ENCODE results near the gene PPP1R9A.

Gene PPP1R9A

GRCh38 chr7:95045236-95045923, 138.0 kb downstream of the PPP1R9A start:
- no peak for DNase-seq

DNA sequence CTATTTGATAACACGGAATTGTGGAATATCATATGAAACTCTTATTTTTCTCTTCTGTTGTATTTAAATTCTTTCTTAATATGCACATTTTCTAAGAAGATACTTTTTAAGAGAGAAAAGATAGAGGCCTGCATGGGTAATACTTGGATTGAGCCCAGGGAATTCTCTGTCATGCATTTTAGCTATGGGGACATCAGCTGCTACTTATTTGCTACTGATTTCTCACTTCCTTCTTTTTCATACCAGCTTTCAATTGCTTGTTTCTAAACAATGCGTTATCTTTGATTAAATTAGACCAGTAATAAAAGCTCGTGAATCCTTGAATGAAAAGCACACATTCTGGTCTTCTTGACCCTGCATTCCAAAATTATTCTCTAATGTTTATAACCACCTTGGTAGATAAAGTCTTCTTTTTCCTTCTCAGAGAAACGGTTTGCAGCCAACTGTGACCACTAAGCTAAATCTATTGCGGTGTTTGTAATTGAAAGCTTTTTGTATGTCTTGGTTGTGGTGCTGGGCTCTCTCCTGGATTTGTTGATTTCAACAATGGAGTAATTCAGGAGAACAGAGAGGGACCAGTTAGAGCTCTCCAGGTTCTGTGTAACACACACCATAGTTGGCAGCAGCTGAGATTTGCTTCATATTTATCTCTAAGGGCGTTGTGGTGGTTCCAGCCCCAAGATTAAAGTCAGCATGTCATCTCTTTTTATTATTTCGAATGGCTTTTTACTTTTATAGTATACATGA, 139.3 kb downstream of the PPP1R9A start:
- no peak for DNase-seq

GRCh38 chr7:95047291-95047690, 139.9 kb downstream of the PPP1R9A start:
- DNase-seq, result no peak

GRCh38 chr7:95052566-95053094, 145.2 kb downstream of the PPP1R9A start:
- DNase-seq, result no peak

GRCh38 chr7:95054386-95054785, 147.0 kb downstream of the PPP1R9A start:
- DNase-seq, result no peak

DNA sequence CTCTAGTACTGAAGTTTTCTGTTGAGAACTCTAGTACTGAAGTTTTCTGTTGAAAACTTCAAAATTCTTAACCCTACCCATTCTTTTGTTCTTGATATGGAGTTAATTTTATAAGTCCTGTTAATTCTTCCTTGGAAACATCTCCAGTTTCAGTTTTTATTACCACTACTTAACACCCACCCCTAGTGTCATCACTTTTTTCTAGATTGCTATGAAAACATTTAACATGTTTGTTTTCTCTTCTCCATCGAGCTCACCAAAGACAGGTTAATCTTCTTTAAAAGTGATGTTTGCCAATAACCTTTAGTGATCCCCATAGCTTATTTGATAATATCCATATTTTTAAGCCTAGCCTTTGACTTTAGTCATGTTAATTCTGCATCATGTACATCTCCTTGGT, 147.9 kb downstream of the PPP1R9A start:
- DNase-seq, result no peak

- no peak for DNase-seq
Measured at GRCh38 chr7:95056107-95056739, 148.8 kb downstream of the PPP1R9A start.

DNA sequence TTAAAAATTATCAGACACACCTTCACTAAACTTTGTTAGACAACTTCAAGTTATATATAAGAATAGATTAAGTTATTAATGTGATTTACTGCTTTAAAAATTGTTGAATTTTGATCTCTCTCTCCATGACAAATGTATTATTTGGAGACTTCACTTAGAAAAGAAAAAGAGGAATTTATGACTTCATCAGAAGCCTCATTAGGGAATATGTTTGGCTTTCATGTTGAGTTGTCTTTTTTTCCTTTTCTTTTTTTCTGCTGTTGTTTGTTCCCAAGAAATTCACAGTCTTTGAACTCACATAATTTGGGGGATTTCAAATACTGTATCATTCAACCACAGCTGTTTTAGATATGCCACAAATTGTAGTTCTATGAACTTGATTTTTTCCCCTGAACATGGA, 149.5 kb downstream of the PPP1R9A start:
- no peak for DNase-seq

GRCh38 chr7:95059842-95060313, 152.5 kb downstream of the PPP1R9A start:
- no peak for DNase-seq

DNA sequence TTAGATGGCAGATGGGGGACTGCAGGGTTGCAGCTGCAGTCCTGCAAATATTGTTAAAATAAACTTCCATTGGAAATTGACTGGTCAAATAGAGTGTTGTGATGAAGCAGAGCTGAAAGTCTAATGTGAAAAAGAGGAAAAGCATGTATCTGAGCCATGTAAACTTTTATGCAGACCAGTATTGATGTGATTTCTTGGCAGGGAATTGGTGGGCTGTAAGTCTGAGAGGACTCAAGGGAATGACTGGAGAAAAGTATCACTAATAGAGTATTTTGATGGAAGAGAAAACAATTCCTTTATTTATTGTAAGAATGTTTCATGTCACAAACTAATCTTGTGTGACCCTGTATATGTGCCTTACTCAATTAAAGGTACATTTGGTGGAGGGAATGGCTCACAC, 155.5 kb downstream of the PPP1R9A start:
- DNase-seq, result no peak

DNA sequence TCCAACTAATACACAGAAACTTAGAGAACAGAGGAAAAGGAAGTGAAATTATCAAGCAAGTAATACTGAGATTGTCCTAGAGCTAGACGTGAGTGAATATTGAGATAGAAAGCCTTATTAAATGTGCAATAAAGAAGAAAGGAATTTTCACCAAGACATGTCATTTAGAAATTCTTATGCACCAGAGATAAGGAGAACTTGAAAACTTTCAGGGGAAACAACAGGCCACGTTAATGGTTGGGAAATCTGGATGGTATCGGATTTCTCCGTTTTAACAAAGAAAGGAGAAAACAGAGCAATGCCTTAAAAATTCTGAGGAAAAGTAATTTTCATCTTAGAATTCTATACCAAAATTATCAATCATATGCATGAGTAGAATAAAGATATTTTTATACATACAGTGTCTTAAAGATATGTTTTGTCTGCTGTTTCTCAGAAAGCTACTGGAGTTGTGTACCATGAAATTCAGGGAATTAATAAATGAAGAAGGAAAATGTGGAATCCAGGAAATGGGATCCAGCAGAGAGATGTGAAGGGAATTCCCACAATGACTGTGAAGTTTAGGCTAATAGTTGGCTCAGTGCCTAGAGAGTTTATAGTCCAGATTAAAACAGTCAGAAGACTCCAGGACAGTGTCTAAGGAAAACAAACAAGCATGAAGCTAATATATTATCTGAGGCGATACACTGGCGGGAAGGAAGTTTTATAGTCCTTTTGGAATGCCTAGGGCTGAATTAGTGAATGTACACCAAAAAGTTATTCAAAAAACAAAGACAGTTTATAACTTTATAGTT, 159.5 kb downstream of the PPP1R9A start:
- DNase-seq, result no peak

DNA sequence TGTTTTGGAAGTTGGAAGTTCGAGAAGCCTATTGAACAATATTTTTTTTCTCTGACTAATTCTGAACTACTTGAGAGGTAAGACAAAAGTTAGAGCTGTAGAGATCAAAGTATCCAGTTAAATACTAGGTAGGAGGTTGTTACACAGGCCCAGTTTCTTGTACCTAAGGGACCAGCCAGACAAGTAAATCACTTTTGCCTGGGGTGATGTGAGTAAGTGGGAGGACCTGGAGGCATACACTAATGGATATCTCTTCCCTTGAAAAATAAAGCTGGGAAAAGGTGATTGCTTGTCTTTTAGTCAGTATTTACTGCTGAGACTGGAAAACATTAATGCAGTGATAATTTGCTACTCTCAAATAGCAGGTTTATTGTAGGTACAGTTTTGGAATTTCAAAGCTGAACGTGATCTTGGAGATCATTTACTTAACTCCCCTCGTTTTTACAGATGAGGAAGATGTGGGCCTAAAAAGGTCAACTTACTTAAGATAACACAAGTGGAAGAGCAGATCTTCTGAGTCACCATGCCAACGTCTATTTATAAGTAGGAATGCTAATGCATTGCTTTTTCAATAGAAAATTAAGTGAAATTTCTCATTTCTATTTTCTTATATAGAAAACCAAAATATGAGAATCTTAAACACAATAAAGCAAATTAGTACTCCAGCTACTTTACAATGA, 181.3 kb downstream of the PPP1R9A start:
- no peak for DNase-seq

DNA sequence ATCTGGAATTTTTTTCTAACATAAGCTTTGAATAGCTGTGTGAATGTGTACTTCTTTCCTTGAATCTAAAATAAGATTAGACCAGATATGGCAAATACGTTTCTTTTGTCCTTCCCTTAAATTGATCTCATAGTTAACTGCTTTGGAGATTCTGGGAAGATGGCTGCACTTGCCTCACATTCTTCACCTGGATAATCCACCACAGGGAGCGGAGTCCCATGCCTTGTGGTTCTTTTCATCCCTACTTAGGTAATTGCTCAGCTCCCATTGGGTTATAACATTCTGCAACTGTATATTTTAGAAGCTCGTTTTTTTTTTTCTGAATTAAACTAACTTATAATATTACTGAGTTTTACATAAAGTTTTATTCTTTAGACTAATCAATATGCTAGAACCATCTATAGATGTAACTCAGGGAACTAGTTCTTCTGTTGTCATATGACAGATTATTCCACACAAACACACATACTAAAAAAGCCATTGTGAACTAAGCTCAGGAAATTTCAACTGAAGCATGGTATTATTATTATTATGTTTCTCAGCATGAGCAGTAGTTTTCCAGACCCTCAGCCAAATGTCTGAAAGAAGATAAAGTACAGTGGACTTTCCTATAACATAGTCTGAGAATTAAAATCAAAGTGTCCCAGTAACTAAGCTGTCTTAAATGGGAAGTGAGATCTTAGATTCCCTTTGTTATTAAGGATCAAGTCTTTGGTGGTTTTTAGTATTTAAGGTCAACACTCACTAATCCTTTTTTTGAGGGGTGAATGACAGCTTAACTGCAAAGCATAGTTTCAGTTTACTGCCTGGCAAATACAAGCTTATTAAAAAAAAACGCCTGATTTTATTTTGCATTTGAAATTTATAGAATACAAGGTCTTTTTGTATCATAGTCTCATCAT, 182.3 kb downstream of the PPP1R9A start:
- DNase-seq, result no peak

- DNase-seq, result no peak
Measured at GRCh38 chr7:95092324-95092723, 184.9 kb downstream of the PPP1R9A start.

GRCh38 chr7:95095259-95095965, 188.0 kb downstream of the PPP1R9A start:
- DNase-seq, result no peak

GRCh38 chr7:95095966-95096540, 188.7 kb downstream of the PPP1R9A start:
- no peak for DNase-seq

DNA sequence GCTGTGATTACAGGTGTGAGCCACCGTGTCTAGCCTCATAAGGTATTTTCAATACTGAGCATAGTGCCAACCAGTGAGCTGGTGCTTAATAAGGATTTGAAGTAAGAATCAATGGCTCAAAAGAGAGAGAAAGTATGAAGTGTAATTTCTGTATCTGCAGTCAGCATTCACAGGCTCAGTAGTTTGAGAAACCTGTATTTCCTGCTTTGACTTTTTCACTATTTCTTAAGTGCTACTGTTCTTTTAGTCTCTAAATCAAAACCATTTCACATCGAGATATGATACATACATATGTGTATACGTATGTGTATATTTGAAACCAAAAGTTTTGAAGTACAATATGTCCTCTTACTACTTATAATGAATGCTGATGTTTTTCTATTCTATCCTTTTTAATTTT, 189.9 kb downstream of the PPP1R9A start:
- DNase-seq, result no peak

GRCh38 chr7:95097851-95098250, 190.5 kb downstream of the PPP1R9A start:
- DNase-seq, result no peak

- no peak for DNase-seq
Measured at GRCh38 chr7:95099106-95099505, 191.7 kb downstream of the PPP1R9A start.

DNA sequence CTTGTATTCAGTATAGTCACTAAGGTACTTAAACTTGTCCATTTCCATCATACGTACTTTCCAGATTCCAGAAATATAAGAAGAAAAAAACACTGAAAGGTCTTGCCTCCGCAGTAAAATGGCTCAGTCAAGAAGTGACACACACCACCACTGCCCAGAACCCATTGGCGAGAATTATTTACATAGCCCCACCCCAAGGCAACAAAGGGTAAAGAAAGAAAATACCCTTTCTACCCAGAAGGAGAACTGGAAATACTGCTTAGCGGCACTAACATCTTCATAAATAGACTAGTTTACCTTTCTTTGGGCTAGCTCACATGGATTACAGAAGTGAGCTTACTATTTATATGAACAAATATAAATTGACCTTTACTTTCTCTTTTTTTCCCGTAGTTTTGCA, 194.0 kb downstream of the PPP1R9A start:
- DNase-seq, result no peak
